ENCODE measurements around the gene APC2.
A peak's percentile ranks its signal among the peaks of the same experiment; 100 is the strongest.
"Not testable (repeated sequence)": the region's sequence is repeated elsewhere in the genome, so short reads cannot be mapped to it uniquely, and the experiment has no call there.

Gene APC2

GRCh38 chr19:1430246-1430645, 19.7 kb upstream of the APC2 start:
- no peak for DNase-seq (ENCODE audit: low read depth in 2 of 2)

- DNase-seq (ENCODE audit: low read depth in 2 of 2): no peak
These were observed 18.0 kb upstream of the APC2 start for GRCh38 chr19:1431759-1432506.

GRCh38 chr19:1432507-1432887, 17.4 kb upstream of the APC2 start:
- no peak for DNase-seq (ENCODE audit: low read depth in 2 of 2)

GRCh38 chr19:1433119-1434039, 16.5 kb upstream of the APC2 start:
- DNase-seq (ENCODE audit: low read depth in 2 of 2): no peak

GRCh38 chr19:1434040-1434366, 15.9 kb upstream of the APC2 start:
- DNase-seq (ENCODE audit: low read depth in 2 of 2): no peak

GRCh38 chr19:1434577-1435060, 15.3 kb upstream of the APC2 start:
- DNase-seq (ENCODE audit: low read depth in 2 of 2): no peak

- DNase-seq (ENCODE audit: low read depth in 2 of 2): no peak
These were observed 14.4 kb upstream of the APC2 start for GRCh38 chr19:1435378-1435989.

GRCh38 chr19:1437609-1438008, 12.3 kb upstream of the APC2 start:
- DNase-seq (ENCODE audit: low read depth in 2 of 2): no peak

- DNase-seq (ENCODE audit: low read depth in 2 of 2): peak; percentile 92 to 93
These were observed 11.6 kb upstream of the APC2 start, which contains the start of gene RPS15 for GRCh38 chr19:1438035-1438932. TSS of gene RPS15 (plus strand) at chr19:1438396. CDS start at chr19:1438426, 30 bp downstream.

GRCh38 chr19:1438933-1439354, 11.0 kb upstream of the APC2 start:
- no peak for DNase-seq (ENCODE audit: low read depth in 2 of 2)

- DNase-seq (ENCODE audit: low read depth in 2 of 2): not testable (repeated sequence)
These were observed 10.2 kb upstream of the APC2 start for GRCh38 chr19:1439525-1440417.

- DNase-seq (ENCODE audit: low read depth in 2 of 2): no peak
These were observed 9.5 kb upstream of the APC2 start for GRCh38 chr19:1440418-1440801.

GRCh38 chr19:1441022-1441426, 8.9 kb upstream of the APC2 start:
- DNase-seq (ENCODE audit: low read depth in 2 of 2): no peak

- no peak for DNase-seq (ENCODE audit: low read depth in 2 of 2)
These were observed 8.1 kb upstream of the APC2 start for GRCh38 chr19:1441677-1442438.

GRCh38 chr19:1445185-1445931, 4.6 kb upstream of the APC2 start:
- peak; percentile 69 to 70 for DNase-seq (ENCODE audit: low read depth in 2 of 2)

GRCh38 chr19:1445932-1446712, 3.8 kb upstream of the APC2 start:
- DNase-seq (ENCODE audit: low read depth in 2 of 2): no peak

- no peak for DNase-seq (ENCODE audit: low read depth in 2 of 2)
These were observed 3.0 kb upstream of the APC2 start for GRCh38 chr19:1446713-1447481.
